H9 (cell line): ENCODE results near the gene KISS1. TPM values are rescaled to one million over a fixed set of nuclear protein-coding genes. Genes with fewer than 3 reads are reported as not detected.

Source experiments
- DNase-seq: peaks from one replicate; pipeline ENCODE4 v3.0.0-alpha.2; 2017
- H2AFZ ChIP-seq: one replicate; pipeline ENCODE4 v1.6.1; 2013; ENCODE audit warnings: mild to moderate bottlenecking, low read length, control low read depth, moderate library complexity
- H2AK5ac ChIP-seq: 2 replicates; pipeline ENCODE4 v1.6.1; 2013; ENCODE audit warnings: low read length, control low read depth, mixed read lengths; ENCODE audit not compliant: insufficient read length
- H2BK120ac ChIP-seq: one replicate; pipeline ENCODE4 v1.6.1; 2013; ENCODE audit warnings: low read depth, mild to moderate bottlenecking, low read length, control low read depth, inconsistent platforms; ENCODE audit not compliant: poor library complexity, severe bottlenecking
- H2BK12ac ChIP-seq: 2 replicates; pipeline ENCODE4 v1.6.1; 2013; ENCODE audit warnings: low read length, control low read depth, mixed read lengths, low read depth; ENCODE audit not compliant: insufficient read length
- H2BK15ac ChIP-seq: 2 replicates; pipeline ENCODE4 v1.6.1; 2013; ENCODE audit warnings: low read depth, low read length, control low read depth
- H2BK20ac ChIP-seq: one replicate; pipeline ENCODE4 v1.6.1; 2013; ENCODE audit warnings: low read depth, mild to moderate bottlenecking, low read length, control low read depth, inconsistent platforms; ENCODE audit not compliant: poor library complexity, severe bottlenecking
- H2BK5ac ChIP-seq: 2 replicates; pipeline ENCODE4 v1.6.1; 2013; ENCODE audit warnings: low read length, control low read depth, mixed read lengths; ENCODE audit not compliant: insufficient read length
- H3K14ac ChIP-seq: 2 replicates; pipeline ENCODE4 v1.6.1; 2013; ENCODE audit warnings: low read length, control low read depth; ENCODE audit not compliant: insufficient read depth
- H3K18ac ChIP-seq: 2 replicates; pipeline ENCODE4 v1.6.1; 2013; ENCODE audit warnings: low read depth, mild to moderate bottlenecking, mixed read lengths, low read length, control low read depth; ENCODE audit not compliant: insufficient read length
- H3K23ac ChIP-seq: 2 replicates; pipeline ENCODE4 v1.6.1; 2013; ENCODE audit warnings: low read length, control low read depth, mixed read lengths, low read depth; ENCODE audit not compliant: insufficient read length
- H3K23me2 ChIP-seq: 2 replicates; pipeline ENCODE4 v1.6.1; 2013; ENCODE audit warnings: low read depth, mild to moderate bottlenecking, mixed read lengths, low read length, control low read depth; ENCODE audit not compliant: insufficient read length, poor library complexity, severe bottlenecking
- H3K27ac ChIP-seq: 2 replicates; pipeline ENCODE4 v1.5.1; 2013; ENCODE audit warnings: low read length, control low read depth, mixed read lengths, low read depth; ENCODE audit not compliant: insufficient read length
- H3K27me3 ChIP-seq: 2 replicates; pipeline ENCODE4 v1.6.1; 2013; ENCODE audit warnings: low read length, control low read depth, inconsistent platforms; ENCODE audit not compliant: insufficient read depth
- H3K4ac ChIP-seq: 2 replicates; pipeline ENCODE4 v1.6.1; 2013; ENCODE audit warnings: low read depth, mild to moderate bottlenecking, control low read depth, inconsistent platforms, low read length, moderate library complexity
- H3K4me1 ChIP-seq: 2 replicates; pipeline ENCODE4 v1.6.1; 2013; ENCODE audit warnings: low read length, control low read depth, inconsistent platforms; ENCODE audit not compliant: insufficient read depth
- H3K4me2 ChIP-seq: 2 replicates; pipeline ENCODE4 v1.6.1; 2013; ENCODE audit warnings: low read length, control low read depth, mixed read lengths; ENCODE audit not compliant: insufficient read length, insufficient read depth
- H3K56ac ChIP-seq: 2 replicates; pipeline ENCODE4 v1.6.1; 2013; ENCODE audit warnings: low read depth, mild to moderate bottlenecking, mixed read lengths, low read length, control low read depth; ENCODE audit not compliant: insufficient read length
- H3K79me1 ChIP-seq: 2 replicates; pipeline ENCODE4 v1.6.1; 2013; ENCODE audit warnings: low read depth, mild to moderate bottlenecking, moderate library complexity, low read length, control low read depth, inconsistent platforms; ENCODE audit not compliant: insufficient read depth, poor library complexity, severe bottlenecking
- H3K79me2 ChIP-seq: 2 replicates; pipeline ENCODE4 v1.6.1; 2013; ENCODE audit warnings: low read length, control low read depth, inconsistent platforms; ENCODE audit not compliant: insufficient read depth
- H3K9ac ChIP-seq: 2 replicates; pipeline ENCODE4 v1.6.1; 2013; ENCODE audit warnings: low read length, control low read depth, mixed read lengths; ENCODE audit not compliant: insufficient read length; ENCODE audit errors: extremely low read depth
- H3K9me3 ChIP-seq: one replicate; pipeline ENCODE4 v1.6.1; 2013; ENCODE audit warnings: low read depth, low read length, inconsistent platforms; ENCODE audit not compliant: control insufficient read depth
- H3T11ph ChIP-seq: one replicate; pipeline ENCODE4 v1.6.1; 2013; ENCODE audit warnings: mild to moderate bottlenecking, low read length, control low read depth, inconsistent platforms
- H4K20me1 ChIP-seq: one replicate; pipeline ENCODE4 v1.6.1; 2013; ENCODE audit not compliant: control insufficient read depth, insufficient read length, insufficient read depth
- H4K5ac ChIP-seq: 2 replicates; pipeline ENCODE4 v1.6.1; 2013; ENCODE audit warnings: low read depth, mild to moderate bottlenecking, mixed read lengths, low read length, control low read depth; ENCODE audit not compliant: insufficient read length
- H4K8ac ChIP-seq: replicated peaks from 2 replicates; pipeline ENCODE4 v1.6.1; 2013; ENCODE audit warnings: low read length, control low read depth, mixed read lengths, low read depth; ENCODE audit not compliant: insufficient read length
- H4K91ac ChIP-seq: 2 replicates; pipeline ENCODE4 v1.6.1; 2013; ENCODE audit warnings: low read depth, mild to moderate bottlenecking, moderate library complexity, mixed read lengths, low read length, control low read depth; ENCODE audit not compliant: insufficient read length
- H3K27ac Mint-ChIP-seq, 3 experiments: 2 replicates in 2 of 3; 3 replicates in 1 of 3; pipeline ENCODE4 v1.8.0; 2020 to 2021; ENCODE audit warnings: mixed read lengths in 3 of 3, mild to moderate bottlenecking in 1 of 3, moderate library complexity in 1 of 3
- H3K27me3 Mint-ChIP-seq: 2 replicates; pipeline ENCODE4 v1.8.0; 2021; ENCODE audit warnings: low read depth, mild to moderate bottlenecking, moderate library complexity, mixed read lengths
- H3K36me3 Mint-ChIP-seq, 3 experiments: 2 replicates in 2 of 3; 3 replicates in 1 of 3; pipeline ENCODE4 v1.8.0; 2020 to 2021; ENCODE audit warnings: low read depth in 3 of 3, mixed read lengths in 3 of 3; ENCODE audit not compliant: insufficient read depth in 1 of 3
- H3K4me1 Mint-ChIP-seq, 2 experiments: 2 replicates each; pipeline ENCODE4 v1.8.0; 2020; ENCODE audit warnings: mixed read lengths in 2 of 2
- H3K4me3 Mint-ChIP-seq, 2 experiments: 2 replicates in 1 of 2; 3 replicates in 1 of 2; pipeline ENCODE4 v1.8.0; 2020 to 2021; ENCODE audit warnings: mild to moderate bottlenecking in 2 of 2, mixed read lengths in 2 of 2, moderate library complexity in 1 of 2
- H3K9me3 Mint-ChIP-seq, 2 experiments: 2 replicates in 1 of 2; 3 replicates in 1 of 2; pipeline ENCODE4 v1.8.0; 2020; ENCODE audit warnings: mild to moderate bottlenecking in 2 of 2, mixed read lengths in 2 of 2, moderate library complexity in 1 of 2
- CTCF ChIP-seq: fragments of 200-600 bp; sonication (generic); conservative IDR thresholded peaks from 3 replicates; pipeline ENCODE4 v1.8.0; 2021; ENCODE audit warnings: antibody characterized with exemption, mild to moderate bottlenecking
- WGBS: extraction: QIAGEN DNeasy Blood & Tissue Kit; methylation state at CpG from one replicate; pipeline ENCODE4 v1.1.7; 2013; ENCODE audit warnings: missing lambda C conversion rate, low lambda C conversion rate, mixed read lengths; ENCODE audit not compliant: insufficient read length; ENCODE audit errors: extremely low coverage; 5-methylcytosine and 5-hydroxymethylcytosine counted together
- total RNA-seq: library from RNA; stranded (reverse); gene quantifications from 2 replicates; pipeline ENCODE4 v1.2.1, GENCODE V29; 2021

Gene KISS1
- total RNA-seq, 1 experiment from 2014 or later: 0.68 TPM

DNA sequence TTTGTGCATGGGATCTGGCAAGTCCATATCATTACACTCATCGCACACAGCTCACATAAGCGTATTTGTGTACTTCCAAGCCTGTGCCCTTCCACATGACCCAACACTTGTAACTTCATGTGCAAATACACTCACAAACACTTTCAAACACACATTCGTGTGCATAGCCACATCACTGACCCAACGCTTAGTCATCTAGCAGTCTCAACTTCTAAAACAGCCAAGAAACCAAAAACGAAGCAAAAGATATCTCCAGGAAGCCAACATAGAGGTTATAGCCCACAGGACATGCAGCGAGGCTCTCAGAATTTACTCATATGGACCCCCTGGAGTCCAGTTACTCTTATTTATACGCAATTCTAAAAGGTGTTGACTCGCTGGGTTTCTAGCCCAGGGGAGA lies 28.4 kb upstream of the KISS1 start:
- no peak overlapping the region for H2BK20ac ChIP-seq
- no peak overlapping the region for H3K27ac ChIP-seq
- WGBS: no CpG with 5 or more reads among the region's 8 CpGs
- no peaks in the 10 kb centered on the region for H3K79me2 ChIP-seq
- H2BK12ac ChIP-seq: no peak overlapping the region
- H3T11ph ChIP-seq: no peak overlapping the region
- no peak overlapping the region for H2BK15ac ChIP-seq
- H3K4me2 ChIP-seq: no peak overlapping the region
- no peak overlapping the region for H4K91ac ChIP-seq
- no peak overlapping the region for H3K9ac ChIP-seq
- Mint-ChIP-seq H3K4me1 (peaks cover 3 to 19% of the 10 kb centered on the region in 2 experiments; a peak in 1 of 4 replicates), H3K27me3 (no peaks in the 10 kb centered on the region), H3K4me3 (no peak overlapping the region), H3K9me3 (no peaks in the 10 kb centered on the region), H3K27ac (no peak overlapping the region), H3K36me3 (peaks cover 0 to 5% (median 0%) of the 10 kb centered on the region in 3 experiments; a peak in 3 of 7 replicates)
- no peak overlapping the region for H3K4ac ChIP-seq
- H4K8ac ChIP-seq: no peak overlapping the region
- H3K79me1 ChIP-seq: no peaks in the 10 kb centered on the region
- H3K56ac ChIP-seq: no peak overlapping the region
- H3K23me2 ChIP-seq: no peaks in the 10 kb centered on the region
- H2AFZ ChIP-seq: no peak overlapping the region
- no peak for TF ChIP-seq CTCF
- no peak overlapping the region for H3K14ac ChIP-seq
- H3K23ac ChIP-seq: no peak overlapping the region
- no peak overlapping the region for H3K18ac ChIP-seq
- no peak overlapping the region for H2BK5ac ChIP-seq
- no peak overlapping the region for H4K5ac ChIP-seq
- no peaks in the 10 kb centered on the region for H3K9me3 ChIP-seq
- H2AK5ac ChIP-seq: no peak overlapping the region
- no peaks in the 10 kb centered on the region for H3K4me1 ChIP-seq
- no peaks in the 10 kb centered on the region for H4K20me1 ChIP-seq
- no peak overlapping the region for H2BK120ac ChIP-seq
- DNase-seq: no peak
- H3K27me3 ChIP-seq: no peaks in the 10 kb centered on the region
